ENCODE results near the gene COLGALT1.
A peak's percentile ranks its signal among the peaks of the same experiment; 100 is the strongest.

- TF ChIP-seq CTCF (IDR thresholded peaks at IDR 0.05) (no peak), RNF2 (IDR thresholded peaks at IDR 0.05; ENCODE audit: borderline replicate concordance, low read depth) (no peak), CBX2 (IDR thresholded peaks at IDR 0.05; ENCODE audit: borderline replicate concordance, low read depth) (no peak), GATA3 (IDR thresholded peaks at IDR 0.05; ENCODE audit: borderline replicate concordance) (no peak), POLR2A (IDR thresholded peaks at IDR 0.05; ENCODE audit: low read length) (no peak), SREBF2 (IDR thresholded peaks at IDR 0.05) (no peak)
- TF ChIP-seq, protein P1, sequence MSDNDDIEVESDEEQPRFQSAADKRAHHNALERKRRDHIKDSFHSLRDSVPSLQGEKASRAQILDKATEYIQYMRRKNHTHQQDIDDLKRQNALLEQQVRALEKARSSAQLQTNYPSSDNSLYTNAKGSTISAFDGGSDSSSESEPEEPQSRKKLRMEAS (IDR thresholded peaks at IDR 0.05) = peak; percentile 52
Measured at GRCh38 chr19:17554968-17555479, 425 bp upstream of the COLGALT1 start.
